ENCODE data around the gene PRMT5. TPM values are rescaled to one million over a fixed set of nuclear protein-coding genes. Genes with fewer than 3 reads are reported as not detected.
"Not testable (repeated sequence)": the region's sequence is repeated elsewhere in the genome, so short reads cannot be mapped to it uniquely, and the experiment has no call there.

Gene PRMT5
- total RNA-seq, 6 donors from 2014 or later: 21.4 to 51.3 (median 39.2) TPM

DNA sequence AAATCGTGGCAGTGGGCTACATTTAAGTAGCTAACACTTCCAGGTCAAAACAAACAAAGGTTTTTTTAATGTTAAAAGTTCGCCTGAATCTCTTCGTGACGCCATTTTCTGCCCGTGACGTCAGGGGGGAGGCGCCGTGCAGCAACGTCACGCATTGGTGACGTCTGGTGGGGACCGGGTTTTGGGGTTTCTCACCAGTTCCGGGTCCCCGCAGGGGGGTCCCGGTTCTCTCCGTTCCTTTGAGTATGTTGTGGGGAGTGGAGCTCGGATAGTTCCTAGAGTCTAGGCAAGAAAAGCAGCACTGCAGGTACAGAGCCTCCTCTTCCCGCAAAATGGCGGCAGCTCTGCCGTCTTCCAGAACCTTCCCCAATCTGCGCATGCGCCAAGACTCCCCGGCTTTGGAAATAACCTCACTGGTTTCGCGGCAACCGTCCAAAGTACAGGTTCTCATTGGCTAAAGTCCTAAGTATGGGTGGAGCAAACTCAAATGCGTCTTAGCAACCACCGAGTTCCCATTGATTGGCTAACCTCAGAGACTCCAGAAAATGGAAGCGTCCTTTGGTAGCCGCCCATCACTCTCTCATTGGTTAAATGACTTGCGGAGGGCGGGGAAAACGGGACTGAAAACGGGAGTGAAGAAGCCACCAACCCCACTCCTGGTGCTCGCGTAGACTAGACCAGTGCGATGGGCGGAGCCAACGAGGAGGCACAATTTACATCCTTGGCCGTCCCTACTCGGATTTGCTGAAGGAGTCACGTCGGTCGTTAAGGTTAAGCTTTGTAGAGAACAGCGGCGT is 10.2 kb downstream of the PRMT5 start, which contains the start of gene RBM23:
RBM23 (minus strand) TSS at position 346 of the 797 bp plus-strand sequence.
- Histone ChIP-seq H3K27me3 (no peaks in the 10 kb centered on the region), H3K27ac (peak within 1 kb of the TSS; percentile 94 to 98 (median 97)), H3K9me3 (no peaks in the 10 kb centered on the region), H3K36me3 (peaks cover 7 to 44% (median 26%) of the 10 kb centered on the region in 4 donors), H3K4me3 (peak within 1 kb of the TSS; percentile 63 to 76 (median 70)), H3K4me1 (peaks cover 29 to 43% (median 33%) of the 10 kb centered on the region in 4 donors)
- DNase-seq (peak; percentile 93 to 100), ATAC-seq (ENCODE audit: low FRiP score in 2 of 2) (peak; percentile 96 to 99)
- TF ChIP-seq POLR2AphosphoS5 (IDR thresholded peaks at IDR 0.05): peak; percentile 83
- peak in 1 of 4 donors; percentile 36 for TF ChIP-seq EP300 (IDR thresholded peaks at IDR 0.05)
- TF ChIP-seq, protein P1, sequence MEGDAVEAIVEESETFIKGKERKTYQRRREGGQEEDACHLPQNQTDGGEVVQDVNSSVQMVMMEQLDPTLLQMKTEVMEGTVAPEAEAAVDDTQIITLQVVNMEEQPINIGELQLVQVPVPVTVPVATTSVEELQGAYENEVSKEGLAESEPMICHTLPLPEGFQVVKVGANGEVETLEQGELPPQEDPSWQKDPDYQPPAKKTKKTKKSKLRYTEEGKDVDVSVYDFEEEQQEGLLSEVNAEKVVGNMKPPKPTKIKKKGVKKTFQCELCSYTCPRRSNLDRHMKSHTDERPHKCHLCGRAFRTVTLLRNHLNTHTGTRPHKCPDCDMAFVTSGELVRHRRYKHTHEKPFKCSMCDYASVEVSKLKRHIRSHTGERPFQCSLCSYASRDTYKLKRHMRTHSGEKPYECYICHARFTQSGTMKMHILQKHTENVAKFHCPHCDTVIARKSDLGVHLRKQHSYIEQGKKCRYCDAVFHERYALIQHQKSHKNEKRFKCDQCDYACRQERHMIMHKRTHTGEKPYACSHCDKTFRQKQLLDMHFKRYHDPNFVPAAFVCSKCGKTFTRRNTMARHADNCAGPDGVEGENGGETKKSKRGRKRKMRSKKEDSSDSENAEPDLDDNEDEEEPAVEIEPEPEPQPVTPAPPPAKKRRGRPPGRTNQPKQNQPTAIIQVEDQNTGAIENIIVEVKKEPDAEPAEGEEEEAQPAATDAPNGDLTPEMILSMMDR (IDR thresholded peaks at IDR 0.05): peak in 2 of 6 experiments; percentile 8 to 19
- TF ChIP-seq POLR2A (IDR thresholded peaks at IDR 0.05): peak in 3 of 4 donors; percentile 56 to 94 (median 89)
- 0% methylated on average over 13 to 46 of the region's 46 CpGs for WGBS, 2 donors

DNA sequence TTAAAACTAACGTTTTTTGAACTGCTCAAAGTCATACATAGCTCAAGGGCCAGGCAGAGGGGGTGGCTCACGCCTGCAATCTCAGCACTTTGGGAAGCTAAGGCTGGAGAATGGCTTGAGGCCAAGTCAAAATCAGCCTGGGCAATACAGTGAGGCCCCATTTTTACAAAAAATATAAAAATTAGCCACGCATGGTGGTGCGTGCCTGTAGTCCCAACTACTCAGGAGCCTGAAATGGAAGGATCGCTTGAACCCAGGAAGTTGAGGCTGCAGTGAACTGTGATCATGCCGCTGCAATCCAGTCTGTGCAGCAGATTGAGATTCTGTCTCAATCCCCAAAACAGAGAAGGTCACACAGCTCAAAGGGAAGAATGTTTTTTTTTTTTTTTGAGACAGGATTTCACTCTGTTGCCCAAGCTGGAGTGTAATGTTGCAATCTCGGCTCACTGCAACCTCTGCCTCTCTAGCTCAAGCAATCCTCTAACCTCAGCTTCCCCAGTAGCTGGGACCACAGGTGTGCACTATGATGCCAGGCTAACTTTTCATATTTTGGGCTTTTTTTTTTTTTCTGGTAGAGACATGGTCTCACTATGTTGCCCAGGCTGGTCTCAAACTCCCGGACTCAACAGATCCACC is 13.2 kb downstream of the PRMT5 start:
- Histone ChIP-seq H3K4me3 (no peak overlapping the region), H3K4me1 (peaks cover 29 to 52% (median 35%) of the 10 kb centered on the region in 4 donors), H3K27me3 (no peaks in the 10 kb centered on the region), H3K9me3 (no peaks in the 10 kb centered on the region), H3K36me3 (peaks cover 0 to 31% (median 7%) of the 10 kb centered on the region in 4 donors), H3K27ac (peak overlapping the region in 3 of 4 donors; percentile 3 to 98 (median 94))
- peak; percentile 41 to 54 for TF ChIP-seq POLR2AphosphoS5 (IDR thresholded peaks at IDR 0.05)
- TF ChIP-seq EP300 (IDR thresholded peaks at IDR 0.05): no peak
- TF ChIP-seq, protein P1 (IDR thresholded peaks at IDR 0.05): no peak
- TF ChIP-seq POLR2A (IDR thresholded peaks at IDR 0.05): no peak
- ATAC-seq (ENCODE audit: low FRiP score in 2 of 2) (peak in 1 of 2 donors; percentile 2), DNase-seq (peak in 1 of 2 donors; percentile 75)
- 68 to 71% methylated on average over 8 of the region's 8 CpGs for WGBS, 2 donors

DNA sequence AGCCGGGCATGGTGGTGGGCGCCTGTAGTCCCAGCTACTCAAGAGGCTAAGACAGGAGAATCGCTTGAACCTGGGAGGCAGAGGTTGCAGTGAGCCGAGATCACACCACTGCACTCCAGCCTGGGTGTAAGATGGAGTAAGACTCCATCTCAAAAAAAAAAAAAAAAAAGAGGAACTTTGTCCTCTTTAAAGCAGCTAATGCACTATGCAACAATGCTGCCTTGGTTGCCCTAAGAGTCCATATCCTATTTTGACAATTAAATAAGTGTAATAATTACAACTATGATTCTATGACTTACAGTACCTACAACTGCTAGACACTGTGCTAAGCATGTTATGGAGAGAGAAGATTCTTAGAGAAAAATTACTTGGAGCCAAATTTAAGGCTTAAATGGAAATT is 14.3 kb downstream of the PRMT5 start:
- Histone ChIP-seq H3K27ac (peak overlapping the region in 2 of 4 donors; percentile 94 to 98), H3K4me1 (peaks cover 28 to 49% (median 34%) of the 10 kb centered on the region in 4 donors), H3K36me3 (peaks cover 0 to 31% (median 11%) of the 10 kb centered on the region in 4 donors)
- DNase-seq; ATAC-seq (ENCODE audit: low FRiP score in 2 of 2); H3K4me3 ChIP-seq; H3K9me3 ChIP-seq; H3K27me3 ChIP-seq: not testable (repeated sequence)
- WGBS, 2 donors: 83 to 92% methylated on average over 4 of the region's 4 CpGs

DNA sequence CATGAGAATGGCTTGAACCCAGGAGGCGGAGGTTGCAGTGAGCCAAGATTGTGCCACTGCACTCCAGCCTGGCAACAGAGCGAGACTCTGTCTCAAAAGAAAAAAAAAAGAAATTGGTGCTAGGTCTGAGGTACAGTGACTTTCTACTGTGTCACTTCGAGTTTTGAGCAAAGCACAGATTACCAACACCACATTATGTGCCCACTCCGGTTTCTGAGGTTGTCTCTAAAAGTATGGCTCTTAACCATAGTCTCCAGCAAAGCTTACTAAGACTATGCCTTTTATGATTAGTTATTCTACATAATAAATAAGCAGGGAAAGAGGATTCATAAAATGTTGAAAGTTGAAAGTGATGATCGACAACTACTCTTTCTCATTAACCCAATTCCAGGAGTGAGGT is 18.3 kb downstream of the PRMT5 start:
- Histone ChIP-seq H3K27me3 (no peaks in the 10 kb centered on the region), H3K36me3 (peaks cover 21 to 69% (median 50%) of the 10 kb centered on the region in 4 donors), H3K4me3 (no peak overlapping the region), H3K4me1 (peaks cover 5 to 24% (median 14%) of the 10 kb centered on the region in 4 donors), H3K9me3 (no peaks in the 10 kb centered on the region), H3K27ac (no peak overlapping the region)
- DNase-seq (no peak), ATAC-seq (ENCODE audit: low FRiP score in 2 of 2) (no peak)
- whole genome bisulfite sequencing, 2 donors: 92% methylated on average over 5 of the region's 5 CpGs
- TF ChIP-seq EP300 (IDR thresholded peaks at IDR 0.05): no peak
- TF ChIP-seq POLR2A (IDR thresholded peaks at IDR 0.05): no peak
- TF ChIP-seq, protein P1 (IDR thresholded peaks at IDR 0.05): no peak
- TF ChIP-seq POLR2AphosphoS5 (IDR thresholded peaks at IDR 0.05): no peak

DNA sequence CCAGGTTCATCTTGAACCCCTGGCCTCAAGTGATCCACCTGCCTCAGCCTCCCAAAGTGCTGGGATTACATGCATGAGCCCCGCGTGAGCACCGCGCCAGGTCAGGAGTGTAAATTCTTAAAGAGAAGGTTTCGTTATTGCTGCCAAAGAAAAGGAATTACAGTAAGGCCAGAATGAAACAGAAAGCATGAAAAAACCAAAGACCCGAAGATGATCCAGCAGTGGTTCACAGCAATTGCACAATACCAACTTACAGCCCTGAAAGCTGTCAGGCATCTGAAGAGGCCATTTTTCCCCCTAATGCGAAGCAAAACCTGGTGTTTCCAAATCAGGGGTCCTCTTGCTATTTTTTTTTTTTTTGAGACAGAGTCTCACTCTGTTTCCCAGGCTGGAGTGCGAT is 20.6 kb downstream of the PRMT5 start:
- Histone ChIP-seq H3K27me3 (no peaks in the 10 kb centered on the region), H3K4me1 (peaks cover 0 to 9% (median 4%) of the 10 kb centered on the region in 4 donors), H3K27ac (no peak overlapping the region), H3K36me3 (peaks cover 43 to 90% (median 71%) of the 10 kb centered on the region in 4 donors), H3K9me3 (no peaks in the 10 kb centered on the region), H3K4me3 (no peak overlapping the region)
- TF ChIP-seq, protein P1 (IDR thresholded peaks at IDR 0.05): no peak
- TF ChIP-seq EP300 (IDR thresholded peaks at IDR 0.05) (no peak), POLR2A (IDR thresholded peaks at IDR 0.05) (no peak), POLR2AphosphoS5 (IDR thresholded peaks at IDR 0.05) (no peak)
- 65 to 75% methylated on average over 8 of the region's 8 CpGs for WGBS, 2 donors
- ATAC-seq (ENCODE audit: low FRiP score in 2 of 2) (no peak), DNase-seq (no peak)

Data from upper lobe of left lung (tissue), 6 donors.